ENCODE data around the gene NUDT22. TPM values are rescaled to one million over a fixed set of nuclear protein-coding genes. Genes with fewer than 3 reads are reported as not detected.

NUDT22 gene
- total RNA-seq, 1 donor from 2014 or later = 40.8 TPM

DNA sequence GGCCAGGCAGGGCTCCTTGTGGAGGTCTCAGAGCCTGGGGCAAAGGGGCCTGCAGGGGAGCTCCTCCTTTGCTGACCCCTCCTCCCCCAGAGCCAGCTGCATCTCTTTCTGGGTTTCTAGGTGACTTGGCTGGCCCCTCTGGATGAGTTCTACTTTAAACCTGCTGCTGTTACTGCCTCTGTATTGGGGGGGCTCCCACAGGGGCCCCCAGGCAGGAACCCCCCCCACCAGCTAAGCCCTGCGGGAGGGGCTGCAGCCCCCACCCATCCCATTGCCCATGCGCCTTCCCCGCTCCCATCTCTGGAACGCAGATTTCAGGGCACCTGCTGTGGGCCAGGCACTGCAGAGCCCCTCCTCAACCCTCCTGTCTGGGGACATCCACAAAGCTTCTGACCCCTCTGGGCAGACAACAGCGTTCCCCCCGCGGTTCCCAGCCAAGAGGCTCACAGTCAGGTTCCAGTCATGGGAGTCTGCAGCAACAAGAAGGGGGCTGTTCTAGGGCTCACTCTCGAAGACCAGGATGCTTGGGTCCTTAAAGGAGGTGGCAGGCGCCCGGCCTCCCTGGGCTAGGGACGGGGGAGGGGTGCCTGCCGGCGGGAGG lies 24.4 kb downstream of the NUDT22 start:
- H3K27me3 Mint-ChIP-seq (ENCODE audit: low read depth) = peaks cover 3% of the 10 kb centered on the region
- no peaks in the 10 kb centered on the region for H3K36me3 Mint-ChIP-seq (ENCODE audit: low read depth)
- H3K9me3 Mint-ChIP-seq = no peaks in the 10 kb centered on the region
- H3K27ac Mint-ChIP-seq (ENCODE audit: unreplicated experiment) = no peak overlapping the region
- TF ChIP-seq, protein P1, sequence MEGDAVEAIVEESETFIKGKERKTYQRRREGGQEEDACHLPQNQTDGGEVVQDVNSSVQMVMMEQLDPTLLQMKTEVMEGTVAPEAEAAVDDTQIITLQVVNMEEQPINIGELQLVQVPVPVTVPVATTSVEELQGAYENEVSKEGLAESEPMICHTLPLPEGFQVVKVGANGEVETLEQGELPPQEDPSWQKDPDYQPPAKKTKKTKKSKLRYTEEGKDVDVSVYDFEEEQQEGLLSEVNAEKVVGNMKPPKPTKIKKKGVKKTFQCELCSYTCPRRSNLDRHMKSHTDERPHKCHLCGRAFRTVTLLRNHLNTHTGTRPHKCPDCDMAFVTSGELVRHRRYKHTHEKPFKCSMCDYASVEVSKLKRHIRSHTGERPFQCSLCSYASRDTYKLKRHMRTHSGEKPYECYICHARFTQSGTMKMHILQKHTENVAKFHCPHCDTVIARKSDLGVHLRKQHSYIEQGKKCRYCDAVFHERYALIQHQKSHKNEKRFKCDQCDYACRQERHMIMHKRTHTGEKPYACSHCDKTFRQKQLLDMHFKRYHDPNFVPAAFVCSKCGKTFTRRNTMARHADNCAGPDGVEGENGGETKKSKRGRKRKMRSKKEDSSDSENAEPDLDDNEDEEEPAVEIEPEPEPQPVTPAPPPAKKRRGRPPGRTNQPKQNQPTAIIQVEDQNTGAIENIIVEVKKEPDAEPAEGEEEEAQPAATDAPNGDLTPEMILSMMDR (conservative IDR thresholded peaks at IDR 0.05) = no peak
- no peak for DNase-seq (ENCODE audit: low read depth, low spot score)
- H3K4me1 Mint-ChIP-seq = peaks cover 28% of the 10 kb centered on the region
- peak overlapping the region; percentile 88 for H3K4me3 Mint-ChIP-seq

DNA sequence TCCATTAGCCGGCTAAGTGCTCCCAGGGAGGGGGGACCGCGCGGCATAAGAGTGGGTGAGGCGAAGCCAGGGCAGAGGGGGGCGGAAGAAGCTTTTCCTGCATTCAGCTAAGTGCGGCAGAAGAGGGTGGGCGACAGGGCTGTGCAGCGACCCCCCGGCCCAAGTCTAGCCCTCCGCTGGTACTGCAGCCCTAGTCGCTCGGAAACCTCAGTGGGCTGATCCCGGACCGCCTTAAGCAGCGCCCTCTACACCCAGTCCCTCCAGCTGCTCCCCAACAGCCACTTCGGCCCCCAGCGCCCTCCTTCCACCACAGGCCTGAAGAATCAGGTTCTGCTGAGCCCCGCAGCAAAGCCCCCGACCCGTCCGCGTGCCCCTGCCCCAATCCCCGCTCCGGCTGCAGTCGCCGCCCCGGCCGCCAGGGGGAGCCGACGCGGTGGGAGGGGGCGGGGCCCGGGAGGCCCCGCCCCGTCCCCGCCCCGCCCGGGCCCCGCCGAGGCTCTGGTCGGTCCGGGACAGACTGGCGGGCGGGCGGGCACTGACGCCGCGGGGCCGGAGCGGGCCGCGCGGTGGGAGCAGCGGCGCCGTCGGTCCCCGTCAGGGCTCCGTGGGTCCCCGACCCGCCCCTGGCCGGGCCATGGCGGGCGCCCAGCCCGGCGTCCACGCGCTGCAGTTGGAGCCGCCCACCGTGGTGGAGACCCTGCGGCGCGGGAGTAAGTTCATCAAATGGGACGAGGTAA lies 25.1 kb downstream of the NUDT22 start, which contains the start of gene PLCB3:
PLCB3 (plus strand) TSS at position 515 of the 737 bp plus-strand sequence; CDS start at position 635, 120 bp downstream.
- TF ChIP-seq, protein P1 (conservative IDR thresholded peaks at IDR 0.05) = peak; percentile 87
- Mint-ChIP-seq H3K27ac (ENCODE audit: unreplicated experiment) (no peak within 1 kb of the TSS), H3K36me3 (ENCODE audit: low read depth) (no peaks in the 10 kb centered on the region)

DNA sequence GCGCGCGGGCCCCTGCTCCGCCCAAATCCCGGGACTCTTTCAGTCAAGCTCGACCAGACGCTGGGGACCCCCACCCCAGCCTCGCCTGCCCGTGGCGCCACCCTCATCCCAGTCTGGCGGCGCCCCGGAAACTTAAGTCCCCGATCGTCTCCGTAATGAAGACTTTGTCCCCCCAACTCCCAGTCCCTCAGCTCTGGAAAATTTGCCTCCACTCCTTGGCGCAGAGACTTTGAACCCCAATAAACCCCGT lies 25.6 kb downstream of the NUDT22 start:
- TF ChIP-seq, protein P1 (conservative IDR thresholded peaks at IDR 0.05) = no peak
- DNase-seq (ENCODE audit: low read depth, low spot score) = no peak
- Mint-ChIP-seq H3K27ac (ENCODE audit: unreplicated experiment) (no peak overlapping the region), H3K36me3 (ENCODE audit: low read depth) (no peaks in the 10 kb centered on the region), H3K9me3 (no peaks in the 10 kb centered on the region), H3K27me3 (ENCODE audit: low read depth) (peaks cover 3% of the 10 kb centered on the region), H3K4me3 (peak overlapping the region; percentile 90), H3K4me1 (peaks cover 28% of the 10 kb centered on the region)

More for the DNA sequence above, 25.1 kb downstream of the NUDT22 start, which contains the start of gene PLCB3:
- peak; percentile 72 for DNase-seq (ENCODE audit: low read depth, low spot score)
- peak within 1 kb of the TSS; percentile 90 for H3K4me3 Mint-ChIP-seq
- H3K27me3 Mint-ChIP-seq (ENCODE audit: low read depth) = peaks cover 3% of the 10 kb centered on the region
- no peaks in the 10 kb centered on the region for H3K9me3 Mint-ChIP-seq
- peaks cover 28% of the 10 kb centered on the region for H3K4me1 Mint-ChIP-seq

DNA sequence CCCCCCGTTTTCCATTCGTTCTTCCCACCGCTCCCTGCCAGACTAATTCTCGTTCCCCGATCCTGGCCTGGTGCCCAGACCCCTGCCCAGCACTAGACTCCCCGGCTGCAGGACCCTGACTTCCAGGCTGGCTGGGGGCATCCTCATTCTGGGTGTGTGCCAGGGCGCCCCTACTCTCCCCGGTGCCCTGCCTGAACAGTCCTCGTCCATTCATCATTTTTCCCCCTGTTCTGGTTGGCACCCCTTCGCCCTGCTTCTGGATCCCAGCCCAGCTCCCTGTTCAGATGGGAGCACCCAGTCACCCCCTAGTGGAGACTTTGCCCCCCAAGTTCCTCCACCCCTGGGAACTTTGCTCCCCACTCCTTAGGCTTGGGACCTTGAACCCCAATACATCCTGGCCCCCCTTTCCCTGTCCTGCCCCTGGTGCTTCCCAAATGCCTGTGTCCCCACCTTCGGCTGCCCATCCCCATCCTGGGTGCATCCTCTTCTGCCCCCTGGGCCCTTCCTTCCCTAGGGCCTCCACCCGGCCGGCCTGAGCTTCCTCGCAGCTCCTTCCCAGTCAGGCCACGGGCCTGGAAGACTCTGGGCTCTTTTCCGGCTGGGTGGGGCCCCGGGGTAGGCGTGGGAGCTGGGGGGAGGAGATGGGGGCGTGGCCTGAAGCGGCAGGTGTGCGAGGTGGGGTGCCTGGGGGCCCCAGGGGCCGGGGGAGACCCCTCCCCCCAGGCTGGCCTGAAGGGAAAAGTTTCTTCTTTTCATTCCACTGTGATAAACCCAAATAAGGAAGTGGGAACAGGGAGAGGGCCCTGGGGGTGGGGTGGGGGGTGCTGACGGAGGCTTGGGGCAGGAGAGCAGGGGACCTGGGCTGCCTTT lies 26.2 kb downstream of the NUDT22 start:
- H3K4me3 Mint-ChIP-seq = peak overlapping the region; percentile 90
- TF ChIP-seq, protein P1 (conservative IDR thresholded peaks at IDR 0.05) = peak; percentile 25
- H3K36me3 Mint-ChIP-seq (ENCODE audit: low read depth) = no peaks in the 10 kb centered on the region
- H3K4me1 Mint-ChIP-seq = peaks cover 28% of the 10 kb centered on the region
- no peak for DNase-seq (ENCODE audit: low read depth, low spot score)
- no peak overlapping the region for H3K27ac Mint-ChIP-seq (ENCODE audit: unreplicated experiment)
- H3K9me3 Mint-ChIP-seq = no peaks in the 10 kb centered on the region
- no peaks in the 10 kb centered on the region for H3K27me3 Mint-ChIP-seq (ENCODE audit: low read depth)

DNA sequence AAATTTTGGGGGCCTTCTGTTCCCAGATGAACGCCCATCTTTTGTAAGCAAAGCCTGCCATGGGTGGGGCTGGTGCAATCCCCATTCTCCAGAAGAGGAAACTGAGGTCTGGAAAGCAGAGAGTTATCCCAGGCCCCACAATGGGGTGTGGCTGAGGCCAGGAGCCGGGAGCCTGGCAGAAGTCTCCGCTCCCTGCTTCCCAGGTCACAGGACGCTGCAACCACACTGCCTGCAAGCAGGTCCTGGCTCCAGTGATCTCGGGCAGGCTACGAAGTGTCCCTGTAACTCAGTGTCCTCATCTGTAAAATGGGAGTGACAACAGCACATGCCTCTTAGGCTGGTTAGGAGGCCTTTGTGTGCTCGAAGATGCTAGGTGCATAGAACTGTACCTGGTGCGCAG lies 27.0 kb downstream of the NUDT22 start:
- TF ChIP-seq, protein P1 (conservative IDR thresholded peaks at IDR 0.05) = no peak
- Mint-ChIP-seq H3K27ac (ENCODE audit: unreplicated experiment) (no peak overlapping the region), H3K4me1 (peaks cover 23% of the 10 kb centered on the region), H3K36me3 (ENCODE audit: low read depth) (peaks cover 2% of the 10 kb centered on the region), H3K27me3 (ENCODE audit: low read depth) (no peaks in the 10 kb centered on the region), H3K9me3 (no peaks in the 10 kb centered on the region), H3K4me3 (peak overlapping the region; percentile 83)
- no peak for DNase-seq (ENCODE audit: low read depth, low spot score)

Measured in neural crest cell (in vitro differentiated cells).